T-cell (primary cell): Measurements from ENCODE around the gene UBR3. TPM values are rescaled to one million over a fixed set of nuclear protein-coding genes. Genes with fewer than 3 reads are reported as not detected.
"Not testable (repeated sequence)": the region's sequence is repeated elsewhere in the genome, so short reads cannot be mapped to it uniquely, and the experiment has no call there.

Source experiments
- ATAC-seq, 4 experiments: fragments of 200-7000 bp in 3 of 4; fragments of 150-1000 bp in 1 of 4; cut with Tn5 transposase; replicated peaks in 1 of 4; 1 replicate in 3 of 4; 2 replicates in 1 of 4; pipeline ENCODE4 v1.10.0; 2021; ENCODE audit warnings: moderate library complexity in 3 of 4, mild to moderate bottlenecking in 2 of 4, moderate number of reproducible peaks in 1 of 4
- CTCF ChIA-PET, 2 donors: fragments of 300-600 bp; sonication (Branson Sonifier 250); formaldehyde crosslinking; loops; one replicate each; lab custom pipeline; 2022; ENCODE audit warnings: antibody characterized with exemption in 2 of 2; lab: Charles Lee
- POLR2A ChIA-PET, 2 donors: fragments of 300-600 bp; sonication (Branson Sonifier 250); formaldehyde crosslinking; loops; one replicate each; lab custom pipeline; 2022; ENCODE audit warnings: antibody characterized with exemption in 2 of 2; lab: Charles Lee
- DNase-seq, 35 experiments: peaks; one replicate each; pipeline versions ENCODE4 v3.0.0 to v3.0.0-alpha.2; 2013 to 2023
- H3K27ac ChIP-seq: one replicate; pipeline ENCODE4 v1.5.1; 2013; ENCODE audit warnings: low read length
- H3K27me3 ChIP-seq, 2 experiments: replicated peaks in 1 of 2; 1 replicate in 1 of 2; 2 replicates in 1 of 2; pipeline versions ENCODE4 v1.6.1 to v1.7.0; 2013; ENCODE audit warnings: low read length in 1 of 2, mixed read lengths in 1 of 2; ENCODE audit not compliant: control insufficient read depth in 2 of 2, insufficient read depth in 2 of 2; ENCODE audit errors: extremely low read depth in 1 of 2
- H3K36me3 ChIP-seq, 2 donors: 1 replicate in 1 of 2; 2 replicates in 1 of 2; pipeline versions ENCODE4 v1.6.1 to v1.7.0; 2013; ENCODE audit warnings: low read length in 1 of 2; ENCODE audit not compliant: control insufficient read depth in 2 of 2, insufficient read depth in 1 of 2; ENCODE audit errors: extremely low read depth in 1 of 2
- H3K4me1 ChIP-seq, 2 experiments: 1 replicate in 1 of 2; 2 replicates in 1 of 2; pipeline versions ENCODE4 v1.6.1 to v1.7.0; 2013; ENCODE audit warnings: low read length in 2 of 2, mixed read lengths in 1 of 2; ENCODE audit not compliant: insufficient read depth in 2 of 2, control insufficient read depth in 1 of 2; ENCODE audit errors: extremely low read depth in 1 of 2
- H3K4me3 ChIP-seq, 2 donors: 1 replicate in 1 of 2; 2 replicates in 1 of 2; pipeline versions ENCODE4 v1.5.1 to v1.7.0; 2013; ENCODE audit warnings: mild to moderate bottlenecking in 2 of 2, low read length in 1 of 2, moderate library complexity in 1 of 2; ENCODE audit not compliant: control insufficient read depth in 1 of 2; ENCODE audit errors: extremely low read depth in 1 of 2
- H3K9me3 ChIP-seq: 2 replicates; pipeline ENCODE4 v1.7.0; 2013
- H3K27ac Mint-ChIP-seq, 2 donors: one replicate each; pipeline ENCODE4 v1.8.0; 2020 to 2021; ENCODE audit warnings: mild to moderate bottlenecking in 2 of 2, mixed read lengths in 2 of 2
- H3K27me3 Mint-ChIP-seq, 2 donors: one replicate each; pipeline ENCODE4 v1.8.0; 2021 to 2022; ENCODE audit warnings: mixed read lengths in 2 of 2
- H3K36me3 Mint-ChIP-seq: one replicate; pipeline ENCODE4 v1.8.0; 2021; ENCODE audit warnings: mixed read lengths
- H3K4me1 Mint-ChIP-seq, 3 donors: one replicate each; pipeline ENCODE4 v1.8.0; 2020 to 2022; ENCODE audit warnings: mixed read lengths in 3 of 3, mild to moderate bottlenecking in 1 of 3
- H3K4me3 Mint-ChIP-seq, 3 donors: one replicate each; pipeline ENCODE4 v1.8.0; 2020 to 2022; ENCODE audit warnings: mild to moderate bottlenecking in 3 of 3, mixed read lengths in 3 of 3, moderate library complexity in 3 of 3
- H3K9me3 Mint-ChIP-seq, 3 donors: one replicate each; pipeline ENCODE4 v1.8.0; 2020 to 2022; ENCODE audit warnings: mixed read lengths in 3 of 3
- WGBS: methylation state at CpG from one replicate; pipeline ENCODE4 v1.1.5; 2013; ENCODE audit warnings: missing lambda C conversion rate; ENCODE audit not compliant: insufficient coverage; 5-methylcytosine and 5-hydroxymethylcytosine counted together
- total RNA-seq, 35 experiments: library from RNA in 6 of 35; stranded (reverse) in 6 of 35; fragments of 120-200 nt in 1 of 35; gene quantifications; one replicate each; pipeline versions ENCODE4 v1.2.1 to v1.2.4 and lab custom pipeline; 2013 to 2026

Gene UBR3
- total RNA-seq, 5 donors from 2014 or later (not counting 1 experiment from before 2014, with no cell fraction given), result 28.6 to 49.9 (median 31.3) TPM

- no peak overlapping the region for H3K27ac ChIP-seq
- POLR2A ChIA-PET, result no interaction called here
- DNase-seq (no peak), ATAC-seq (no peak)
- H3K9me3 Mint-ChIP-seq, result no peaks in the 10 kb centered on the region
- H3K4me1 ChIP-seq, result no peaks in the 10 kb centered on the region
- no peak overlapping the region for H3K4me3 Mint-ChIP-seq
- WGBS, result no CpG with 5 or more reads among the region's 3 CpGs
- H3K36me3 Mint-ChIP-seq, result peaks cover 8% of the 10 kb centered on the region
- H3K27me3 Mint-ChIP-seq, result no peaks in the 10 kb centered on the region
- H3K27ac Mint-ChIP-seq, result no peak overlapping the region
- peaks cover 44 to 47% (median 45%) of the 10 kb centered on the region in 3 donors for H3K4me1 Mint-ChIP-seq
- CTCF ChIA-PET, result no interaction called here
- no peaks in the 10 kb centered on the region for H3K9me3 ChIP-seq
- no peaks in the 10 kb centered on the region for H3K36me3 ChIP-seq
- no peak overlapping the region for H3K4me3 ChIP-seq
- no peaks in the 10 kb centered on the region for H3K27me3 ChIP-seq
Measured at GRCh38 chr2:169867579-169867978, 40.3 kb downstream of the UBR3 start.

DNA sequence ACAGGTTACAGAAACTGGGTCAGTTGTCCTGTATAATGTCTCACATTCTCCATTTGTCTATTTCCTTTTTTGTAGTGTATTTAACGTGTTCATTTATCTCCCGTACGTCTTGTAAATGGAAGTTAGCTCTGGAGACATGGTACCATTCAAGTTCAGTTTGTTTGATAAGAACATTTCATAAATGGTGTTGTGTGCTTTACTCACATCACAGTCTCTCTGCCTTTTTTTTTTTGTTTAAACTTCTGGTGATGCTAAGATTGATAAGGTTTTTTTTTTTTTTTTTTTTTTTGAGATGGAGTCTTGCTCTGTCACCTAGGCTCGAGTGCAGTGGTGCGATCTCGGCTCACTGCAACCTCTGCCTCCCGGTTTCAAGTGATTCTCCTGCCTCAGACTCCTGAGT, 41.7 kb downstream of the UBR3 start:
- CTCF ChIA-PET, result interaction anchor here in 1 of 2 donors (0.7 kb wide), 1 partner anchor 26 kb away, joined by 8 read pairs; no protein-coding TSS in a partner anchor
- H3K36me3 ChIP-seq, result no peaks in the 10 kb centered on the region

GRCh38 chr2:169871369-169871768, 44.1 kb downstream of the UBR3 start:
- H3K27me3 ChIP-seq, H3K36me3 Mint-ChIP-seq, H3K9me3 Mint-ChIP-seq, H3K4me3 Mint-ChIP-seq, H3K27ac ChIP-seq, CTCF ChIA-PET, H3K4me3 ChIP-seq, ATAC-seq, DNase-seq, H3K27ac Mint-ChIP-seq, H3K4me1 ChIP-seq, H3K27me3 Mint-ChIP-seq, H3K9me3 ChIP-seq, H3K36me3 ChIP-seq: not testable (repeated sequence)
- H3K4me1 Mint-ChIP-seq, result peaks cover 23 to 30% (median 27%) of the 10 kb centered on the region in 3 donors
- POLR2A ChIA-PET, result interaction anchor here (0.5 to 0.6 kb wide), 2 partner anchors 144 to 170 kb away, joined by 5 to 6 read pairs; no protein-coding TSS in a partner anchor
- WGBS, result 81% methylated on average over 4 of the region's 9 CpGs

More for the DNA sequence above, 41.7 kb downstream of the UBR3 start:
- Histone ChIP-seq H3K9me3 (no peaks in the 10 kb centered on the region), H3K4me1 (no peaks in the 10 kb centered on the region), H3K27ac (no peak overlapping the region), H3K27me3 (no peaks in the 10 kb centered on the region), H3K4me3 (no peak overlapping the region)
- no peak for DNase-seq
- peaks cover 8% of the 10 kb centered on the region for H3K36me3 Mint-ChIP-seq
- no peak overlapping the region for H3K27ac Mint-ChIP-seq
- no peaks in the 10 kb centered on the region for H3K27me3 Mint-ChIP-seq
- 91% methylated on average over 4 of the region's 7 CpGs for WGBS
- H3K4me3 Mint-ChIP-seq, result no peak overlapping the region
- H3K4me1 Mint-ChIP-seq, result peaks cover 31 to 33% (median 33%) of the 10 kb centered on the region in 3 donors
- ATAC-seq, result no peak
- POLR2A ChIA-PET, result no interaction called here
- H3K9me3 Mint-ChIP-seq, result no peaks in the 10 kb centered on the region

DNA sequence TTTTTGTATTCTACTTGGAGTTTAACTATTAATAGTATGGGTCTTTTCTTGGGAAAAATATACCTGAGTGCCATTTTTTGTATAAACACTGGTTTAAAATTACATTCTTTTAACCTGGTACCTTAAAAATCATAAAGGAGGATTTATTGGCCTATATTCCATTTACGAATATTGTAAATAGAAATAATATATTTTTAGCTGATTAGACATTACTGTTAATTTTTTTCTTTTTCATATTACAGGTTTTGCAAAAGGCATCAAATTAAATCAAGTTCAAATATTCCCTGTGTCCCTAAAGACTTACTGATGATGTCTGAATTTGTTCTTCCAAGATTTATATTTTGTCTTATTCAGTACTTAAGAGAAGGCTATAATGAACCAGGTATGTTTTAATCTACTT, 44.7 kb downstream of the UBR3 start:
- H3K4me1 ChIP-seq, result no peaks in the 10 kb centered on the region
- no peak for DNase-seq
- no peaks in the 10 kb centered on the region for H3K9me3 ChIP-seq
- Mint-ChIP-seq H3K27ac (no peak overlapping the region), H3K4me3 (no peak overlapping the region), H3K9me3 (no peaks in the 10 kb centered on the region), H3K4me1 (peaks cover 23 to 27% (median 25%) of the 10 kb centered on the region in 3 donors), H3K36me3 (peaks cover 12% of the 10 kb centered on the region), H3K27me3 (no peaks in the 10 kb centered on the region)
- no peak overlapping the region for H3K4me3 ChIP-seq
- no peak overlapping the region for H3K27ac ChIP-seq
- ChIA-PET CTCF (no interaction called here), POLR2A (no interaction called here)
- no peaks in the 10 kb centered on the region for H3K27me3 ChIP-seq
- no peak for ATAC-seq
- no CpG with 5 or more reads among the region's 1 CpG for WGBS
- H3K36me3 ChIP-seq, result peaks cover 0 to 6% of the 10 kb centered on the region in 2 donors

- Mint-ChIP-seq H3K27ac (no peak overlapping the region), H3K27me3 (no peaks in the 10 kb centered on the region), H3K4me1 (peaks cover 0 to 7% (median 5%) of the 10 kb centered on the region in 3 donors), H3K4me3 (no peak overlapping the region), H3K9me3 (no peaks in the 10 kb centered on the region), H3K36me3 (peaks cover 18% of the 10 kb centered on the region)
- CTCF ChIA-PET, result interaction anchor here in 1 of 2 donors (0.7 to 1.2 kb wide), 4 partner anchors 47 to 348 kb away, joined by 3 to 5 read pairs (median 4); partner anchors contain the start of gene METTL5
- no peak overlapping the region for H3K4me3 ChIP-seq
- no peaks in the 10 kb centered on the region for H3K27me3 ChIP-seq
- H3K36me3 ChIP-seq, result peaks cover 0 to 11% of the 10 kb centered on the region in 2 donors
- no peak overlapping the region for H3K27ac ChIP-seq
- POLR2A ChIA-PET, result interaction anchor here in 1 of 2 donors (0.7 kb wide), 1 partner anchor 12 kb away, joined by 3 read pairs; no protein-coding TSS in a partner anchor
- H3K9me3 ChIP-seq, result no peaks in the 10 kb centered on the region
- ATAC-seq, result no peak
- no peaks in the 10 kb centered on the region for H3K4me1 ChIP-seq
- peak in 1 of 35 experiments; percentile 26 for DNase-seq
Measured at GRCh38 chr2:169877398-169877797, 50.1 kb downstream of the UBR3 start.

DNA sequence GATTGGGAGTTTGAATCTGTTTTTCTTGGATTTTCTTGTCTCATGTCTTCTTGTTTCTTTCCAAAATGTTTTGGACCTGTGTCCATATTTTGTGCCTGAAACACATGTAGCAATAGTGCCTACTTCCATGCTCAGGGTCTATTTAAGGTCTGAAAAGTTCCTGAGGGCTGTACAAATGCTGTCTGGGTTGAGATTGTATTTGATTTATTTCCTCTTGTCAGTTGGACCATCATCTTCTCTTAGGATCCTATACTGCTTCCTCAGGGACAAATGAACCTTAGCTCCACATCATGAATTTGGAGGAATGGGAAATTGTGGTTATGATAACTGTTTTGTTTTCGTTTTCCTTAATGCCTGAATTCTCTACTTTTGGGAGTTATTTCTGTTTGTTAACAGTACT, 59.9 kb downstream of the UBR3 start:
- DNase-seq, result no peak
- no peak overlapping the region for H3K27ac Mint-ChIP-seq
- no peak for ATAC-seq
- H3K27me3 Mint-ChIP-seq, result no peaks in the 10 kb centered on the region
- H3K36me3 Mint-ChIP-seq, result peaks cover 22% of the 10 kb centered on the region
- Histone ChIP-seq H3K27ac (no peak overlapping the region), H3K4me1 (no peaks in the 10 kb centered on the region), H3K4me3 (no peak overlapping the region), H3K9me3 (no peaks in the 10 kb centered on the region), H3K36me3 (peaks cover 5 to 17% of the 10 kb centered on the region in 2 donors), H3K27me3 (no peaks in the 10 kb centered on the region)
- no peaks in the 10 kb centered on the region for H3K9me3 Mint-ChIP-seq
- WGBS, result no CpG with 5 or more reads among the region's 1 CpG
- no peak overlapping the region for H3K4me3 Mint-ChIP-seq
- CTCF ChIA-PET, result no interaction called here
- POLR2A ChIA-PET, result no interaction called here
- peaks cover 0 to 2% (median 0%) of the 10 kb centered on the region in 3 donors for H3K4me1 Mint-ChIP-seq
